GM18502 (cell line): ENCODE results near the gene ADAM23.
"Not testable (repeated sequence)": the region's sequence is repeated elsewhere in the genome, so short reads cannot be mapped to it uniquely, and the experiment has no call there.

Experiments used
- ATAC-seq: cut with Tn5 transposase; IDR thresholded peaks from one replicate; pipeline ENCODE4 v1.9.1; 2021; ENCODE audit warnings: mild to moderate bottlenecking; ENCODE audit not compliant: unreplicated experiment, poor library complexity

The ADAM23 gene

GRCh38 chr2:206442833-206443734, at the start of gene ADAM23:
TSS of gene ADAM23 (plus strand) at chr2:206443532. CDS start at chr2:206443867, 335 bp downstream.
- peak; percentile 59 for ATAC-seq

- ATAC-seq: no peak
Observed at GRCh38 chr2:206396211-206396610, 47.1 kb upstream of the ADAM23 start.

GRCh38 chr2:206402956-206403569, 40.3 kb upstream of the ADAM23 start:
- ATAC-seq: not testable (repeated sequence)

- ATAC-seq: peak; percentile 97
Observed at GRCh38 chr2:206408323-206409320, 34.7 kb upstream of the ADAM23 start.

GRCh38 chr2:206410714-206411113, 32.6 kb upstream of the ADAM23 start:
- ATAC-seq: no peak

- no peak for ATAC-seq
Observed at GRCh38 chr2:206415618-206416243, 27.6 kb upstream of the ADAM23 start.

- ATAC-seq: no peak
Observed at GRCh38 chr2:206418968-206419367, 24.4 kb upstream of the ADAM23 start.

GRCh38 chr2:206420721-206421120, 22.6 kb upstream of the ADAM23 start:
- no peak for ATAC-seq

GRCh38 chr2:206422493-206422892, 20.8 kb upstream of the ADAM23 start:
- no peak for ATAC-seq

GRCh38 chr2:206423147-206423546, 20.2 kb upstream of the ADAM23 start:
- peak; percentile 76 for ATAC-seq

GRCh38 chr2:206424134-206424533, 19.2 kb upstream of the ADAM23 start:
- no peak for ATAC-seq

- no peak for ATAC-seq
Observed at GRCh38 chr2:206428783-206429182, 14.5 kb upstream of the ADAM23 start.

GRCh38 chr2:206430452-206430851, 12.9 kb upstream of the ADAM23 start:
- ATAC-seq: no peak

GRCh38 chr2:206431439-206431838, 11.9 kb upstream of the ADAM23 start:
- no peak for ATAC-seq

- no peak for ATAC-seq
Observed at GRCh38 chr2:206432193-206433082, 10.9 kb upstream of the ADAM23 start.

- ATAC-seq: no peak
Observed at GRCh38 chr2:206433190-206433589, 10.1 kb upstream of the ADAM23 start.

GRCh38 chr2:206433686-206434085, 9.6 kb upstream of the ADAM23 start:
- ATAC-seq: no peak

- no peak for ATAC-seq
Observed at GRCh38 chr2:206435742-206436141, 7.6 kb upstream of the ADAM23 start.

GRCh38 chr2:206438196-206438724, 5.1 kb upstream of the ADAM23 start:
- ATAC-seq: no peak
